Activated CD4-positive, alpha-beta T cell treated with anti-CD3 and anti-CD28 coated beads for 1 hour (primary cell): Measurements from ENCODE around the gene HOXA3.

Source experiments
- DNase-seq: peaks from one replicate; pipeline ENCODE4 v3.0.0-alpha.2; 2020

The HOXA3 gene

DNA sequence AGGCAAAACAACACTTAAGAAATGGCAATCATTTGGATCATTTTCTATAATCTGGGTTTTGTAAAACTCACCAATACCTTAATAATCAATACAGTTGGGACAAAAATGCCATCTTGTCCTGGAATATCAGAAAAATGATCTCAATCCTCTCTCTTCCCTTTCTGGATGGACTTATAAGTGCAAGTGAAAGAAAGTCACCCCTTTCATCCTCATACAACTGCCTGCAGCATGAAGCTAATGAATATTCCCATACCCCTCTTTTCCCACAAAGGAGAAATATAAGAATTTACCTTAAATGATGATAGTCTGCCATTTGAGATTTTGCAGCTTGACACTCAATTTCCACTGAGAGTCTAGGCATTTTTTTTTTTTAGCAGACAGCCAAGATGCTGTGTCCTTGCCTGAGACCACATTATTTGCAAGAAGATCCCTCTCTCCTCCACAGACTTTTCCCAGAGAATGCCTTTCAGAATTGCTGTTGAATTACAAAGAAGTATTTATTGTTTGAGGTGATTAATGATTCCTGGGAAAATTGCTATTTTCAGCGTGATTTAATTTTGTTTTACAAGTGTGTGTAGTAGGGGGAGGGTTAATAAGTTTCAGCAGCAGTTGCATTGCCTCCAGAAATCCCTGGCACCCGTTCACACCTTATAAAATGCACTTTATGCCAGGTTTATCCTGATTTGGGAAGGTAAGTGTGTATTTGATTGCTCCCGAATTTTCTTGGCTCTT is 25.6 kb downstream of the HOXA3 start:
- no peak for DNase-seq

- DNase-seq: no peak
Measured at GRCh38 chr7:27125986-27126394, 26.4 kb downstream of the HOXA3 start.

DNA sequence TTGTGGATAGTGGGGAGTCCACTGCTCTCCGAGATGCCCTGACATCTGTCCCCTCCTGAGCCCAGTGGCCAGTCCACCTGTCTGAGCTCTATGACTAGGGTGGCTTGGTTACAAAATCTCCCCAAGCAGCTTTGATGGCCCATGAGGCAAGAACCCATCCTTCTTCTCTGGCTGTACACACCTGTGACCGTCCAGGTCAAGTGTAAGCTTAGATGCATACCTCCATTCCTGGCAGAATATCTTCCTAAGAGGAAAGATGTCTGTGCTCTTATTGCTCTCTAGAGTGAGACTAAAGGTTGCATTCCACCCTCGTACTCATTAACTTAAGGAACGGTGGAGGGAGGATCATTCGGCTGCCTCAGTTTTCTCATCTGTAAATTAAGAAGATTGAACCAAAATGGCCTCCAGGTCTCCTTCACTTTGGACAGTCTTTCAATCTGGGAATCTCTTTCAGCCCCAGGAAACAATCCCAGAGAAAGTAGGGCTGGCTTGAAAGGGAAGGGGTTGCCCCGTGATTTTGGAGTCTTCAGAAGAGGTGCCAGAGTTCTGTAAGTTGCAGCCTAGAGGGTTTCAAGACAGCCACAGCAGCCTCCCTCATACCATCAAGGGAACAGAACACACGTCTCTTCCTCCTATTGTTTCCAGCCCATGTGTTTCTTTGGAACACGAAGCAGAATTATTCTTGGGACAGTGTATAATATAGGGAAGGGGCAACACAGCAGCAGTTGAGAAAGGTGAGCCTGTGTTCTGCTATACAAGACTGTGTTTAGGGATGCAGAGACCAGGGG is 27.3 kb downstream of the HOXA3 start:
- no peak for DNase-seq

DNA sequence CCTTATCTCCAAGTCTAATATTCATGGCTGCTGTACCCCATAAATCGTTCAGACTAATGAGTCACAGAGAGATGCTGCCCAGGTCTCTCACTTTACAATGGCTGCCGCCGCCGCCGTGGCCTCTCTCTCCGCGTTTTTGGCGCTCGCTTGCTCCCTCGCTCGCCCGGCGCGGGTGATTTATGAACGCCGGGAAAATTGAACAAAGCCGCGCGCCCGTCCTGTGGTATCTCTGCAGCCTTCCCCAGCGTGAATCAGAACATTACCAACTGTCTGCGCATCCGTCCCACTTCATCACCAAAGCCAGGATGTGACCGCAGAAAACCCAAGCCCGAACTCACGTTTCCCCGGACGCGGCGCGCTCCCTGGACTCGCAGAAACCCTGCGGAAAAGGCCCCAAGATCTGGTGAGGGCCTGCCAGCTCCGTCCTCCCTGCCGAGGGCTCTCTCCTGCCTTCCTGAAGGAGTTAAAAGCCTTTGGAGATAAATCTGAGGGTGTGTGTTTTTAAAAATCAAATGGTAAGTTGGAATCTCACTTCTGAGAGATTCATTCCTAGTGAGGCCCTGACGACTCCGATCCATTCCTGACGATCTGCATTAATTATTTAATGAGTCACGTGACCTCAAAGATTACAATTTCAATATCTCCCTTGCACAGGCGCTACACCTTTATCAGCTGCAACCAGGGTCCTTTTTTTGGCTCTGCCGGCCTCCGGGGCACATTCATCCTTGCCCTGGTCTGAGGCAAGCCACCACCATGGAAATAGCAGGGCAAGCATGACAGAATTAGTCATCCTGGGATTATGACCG is 28.1 kb downstream of the HOXA3 start:
- DNase-seq: no peak

- no peak for DNase-seq
Measured at GRCh38 chr7:27123477-27124053, 28.8 kb downstream of the HOXA3 start.

GRCh38 chr7:27123007-27123476 is 29.3 kb downstream of the HOXA3 start:
- DNase-seq: no peak

DNA sequence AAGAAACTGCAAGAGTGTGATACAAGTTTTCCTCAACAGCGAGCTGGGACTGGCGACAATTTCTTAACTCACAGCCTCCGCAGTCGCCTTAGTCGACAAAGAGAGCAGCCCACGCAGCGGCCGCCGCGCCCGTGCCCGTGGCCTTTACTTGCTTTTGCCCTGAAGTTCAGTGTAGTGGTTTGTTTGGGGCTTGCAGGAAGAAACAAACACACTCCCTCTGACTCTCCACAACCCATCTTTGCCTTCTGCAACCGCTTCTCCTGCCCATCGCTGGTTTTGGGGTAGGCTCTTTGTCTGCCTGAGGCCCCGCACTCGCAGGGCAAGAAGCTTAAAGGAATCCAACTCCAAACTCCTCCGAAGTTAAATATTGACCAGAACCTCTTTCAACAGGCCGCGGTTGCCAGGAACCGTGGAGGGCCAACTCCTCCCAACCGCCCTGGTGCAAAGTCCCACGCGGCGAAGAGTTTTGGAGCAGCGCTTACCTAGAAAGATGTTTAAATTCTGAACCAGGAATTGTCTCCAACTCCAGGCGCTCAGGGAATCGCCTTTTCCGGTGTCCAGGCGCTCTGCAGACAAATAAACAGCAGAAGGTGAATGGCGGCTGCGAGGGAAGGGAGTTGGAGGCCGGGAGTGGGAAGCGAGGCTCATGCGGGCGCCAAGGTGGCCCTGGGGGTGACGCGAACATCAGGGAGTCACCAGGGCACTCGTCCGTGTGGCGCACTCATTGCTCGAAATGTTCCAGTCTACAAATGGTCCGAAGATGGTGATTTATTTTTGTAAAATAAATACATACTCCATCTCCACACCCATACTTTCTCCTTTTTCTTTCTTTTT is 30.1 kb downstream of the HOXA3 start:
- DNase-seq: no peak

GRCh38 chr7:27121684-27122076 is 30.7 kb downstream of the HOXA3 start:
- DNase-seq: no peak

DNA sequence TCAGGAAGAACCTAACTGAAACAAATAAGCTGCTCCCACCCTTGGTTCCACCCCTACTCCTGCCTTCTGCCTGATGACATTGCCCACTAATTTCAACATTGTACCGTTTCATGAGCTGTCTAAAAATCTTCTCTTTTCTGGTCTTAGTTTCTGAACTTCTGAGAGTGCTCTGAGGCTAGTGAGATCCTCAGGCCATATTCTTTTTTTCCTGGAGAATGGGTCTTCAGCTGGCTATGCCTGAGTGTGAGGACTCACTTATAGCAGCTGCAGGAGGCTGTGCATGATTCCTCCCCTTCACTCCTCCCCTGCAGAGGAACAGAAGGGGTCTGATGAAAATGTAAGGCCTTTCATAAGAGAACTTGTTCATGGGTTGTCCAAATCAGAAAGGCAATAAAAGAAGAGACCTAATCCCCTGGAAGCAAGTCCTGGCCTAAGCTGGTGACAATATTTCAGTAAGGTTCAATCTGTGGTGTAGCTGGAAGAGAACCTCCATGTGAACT is 32.9 kb downstream of the HOXA3 start:
- no peak for DNase-seq

GRCh38 chr7:27118580-27118979 is 33.8 kb downstream of the HOXA3 start:
- DNase-seq: no peak

DNA sequence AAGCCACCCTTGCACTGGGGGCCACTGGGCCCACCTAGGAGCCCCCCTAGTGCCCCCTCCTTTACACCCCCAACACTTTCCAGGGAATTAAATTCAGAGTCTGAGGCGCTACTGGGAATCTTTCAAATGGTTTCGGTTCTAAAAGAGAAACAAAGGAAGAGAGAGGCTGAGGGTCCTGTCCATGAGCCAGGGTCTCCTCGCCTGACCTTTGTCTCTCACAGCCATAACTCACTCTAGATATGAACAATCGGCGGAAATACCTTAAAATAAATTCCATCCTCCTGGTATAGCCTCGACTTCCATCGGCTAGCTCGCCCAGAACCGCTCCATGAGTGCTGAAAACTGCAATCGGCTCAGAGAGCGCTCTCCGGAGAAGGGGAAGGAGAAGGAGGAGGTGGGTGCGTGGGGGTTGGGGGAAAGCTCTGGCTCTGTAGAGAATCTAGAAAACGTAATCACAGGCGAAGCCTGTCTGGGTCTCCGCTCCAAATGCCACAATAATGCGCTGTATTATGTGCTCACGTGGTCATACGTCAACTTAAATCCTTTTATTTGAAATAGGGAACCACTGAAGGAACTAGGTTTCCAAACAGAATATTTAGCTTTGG is 34.4 kb downstream of the HOXA3 start:
- DNase-seq: no peak

DNA sequence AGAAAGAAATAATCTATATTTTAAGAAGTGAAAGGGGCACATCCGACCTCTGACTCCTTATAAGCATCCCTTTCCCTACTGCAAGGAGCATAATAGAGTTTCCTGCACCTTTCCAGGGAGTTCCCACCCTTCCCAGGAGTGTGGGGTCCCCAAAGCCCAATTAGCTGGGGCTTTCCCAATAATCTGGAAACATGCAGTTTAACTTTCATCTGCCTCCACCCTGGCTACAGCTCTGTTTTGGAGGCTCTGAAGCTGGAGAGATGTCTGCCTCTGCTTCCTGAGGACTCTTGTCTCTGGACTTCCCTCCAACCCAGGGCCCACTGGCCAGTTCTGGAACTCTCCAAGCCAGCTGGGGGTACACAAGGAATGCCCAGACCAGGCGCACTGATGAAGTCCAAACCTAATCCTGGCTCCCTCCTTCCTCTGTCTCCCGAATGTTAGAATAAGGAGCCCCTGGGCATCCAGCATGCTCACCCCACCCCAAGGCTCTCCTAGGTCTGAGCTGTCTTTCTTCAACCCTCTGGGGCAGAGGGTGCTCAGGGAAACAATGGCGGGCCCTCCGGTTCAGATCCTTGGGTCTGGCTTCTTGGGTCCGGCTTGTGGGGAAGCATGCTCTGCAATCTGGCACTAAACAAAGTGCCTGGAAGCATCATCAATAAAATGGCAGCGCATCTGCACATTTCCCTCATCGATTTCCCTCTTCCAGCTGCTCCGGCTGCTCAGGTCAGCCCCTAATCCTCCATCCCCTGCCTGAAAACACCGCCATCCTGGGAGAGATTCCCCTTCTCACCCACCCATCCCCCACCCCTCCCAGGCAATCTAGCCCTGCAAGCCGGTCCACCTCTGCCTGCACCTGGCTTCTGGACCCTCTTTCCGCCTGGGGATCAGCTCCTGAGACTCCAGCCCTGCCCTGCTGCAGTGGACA is 35.2 kb downstream of the HOXA3 start:
- DNase-seq: no peak

GRCh38 chr7:27116031-27116961 is 36.1 kb downstream of the HOXA3 start:
- no peak for DNase-seq

DNA sequence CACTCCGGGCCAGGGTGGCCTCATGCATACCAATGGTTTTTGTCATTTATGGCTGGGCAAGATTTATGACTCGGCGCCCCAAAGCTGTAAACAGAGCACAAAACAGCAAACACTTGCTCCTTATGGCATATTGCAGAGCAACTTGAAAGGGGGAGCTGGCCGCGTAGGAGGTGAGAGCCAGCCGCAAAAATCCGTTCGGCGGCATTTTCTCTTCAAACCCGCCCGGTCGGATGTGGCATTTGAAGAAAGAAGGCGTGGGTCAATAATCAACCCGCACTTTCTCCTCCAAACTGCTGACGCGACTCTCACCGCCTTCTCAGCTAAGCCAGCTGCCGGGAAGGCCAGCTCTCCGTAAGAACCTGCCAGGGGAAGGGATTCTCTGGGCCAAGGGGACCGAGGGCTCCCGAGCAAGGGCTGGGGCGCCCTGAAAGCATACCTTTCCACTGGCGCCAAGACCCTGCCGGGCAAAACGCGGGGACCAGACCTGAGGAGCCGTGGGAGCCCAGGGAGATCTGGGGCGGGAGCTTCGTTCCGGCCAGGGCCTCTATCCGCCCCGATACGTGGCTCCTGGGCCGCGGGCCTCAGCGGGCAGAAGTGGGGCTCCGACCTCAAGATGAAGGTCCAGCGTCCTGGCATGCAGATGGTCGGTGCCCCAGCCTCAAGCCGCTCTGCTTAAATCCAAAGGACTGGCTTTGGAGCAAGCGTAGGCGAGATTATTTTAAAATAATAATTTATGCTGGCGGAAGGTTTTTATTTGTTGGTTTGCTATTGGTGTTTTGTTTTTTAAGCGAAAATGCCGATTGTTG is 37.0 kb downstream of the HOXA3 start:
- DNase-seq: no peak

GRCh38 chr7:27114881-27115220 is 37.5 kb downstream of the HOXA3 start:
- DNase-seq: no peak

DNA sequence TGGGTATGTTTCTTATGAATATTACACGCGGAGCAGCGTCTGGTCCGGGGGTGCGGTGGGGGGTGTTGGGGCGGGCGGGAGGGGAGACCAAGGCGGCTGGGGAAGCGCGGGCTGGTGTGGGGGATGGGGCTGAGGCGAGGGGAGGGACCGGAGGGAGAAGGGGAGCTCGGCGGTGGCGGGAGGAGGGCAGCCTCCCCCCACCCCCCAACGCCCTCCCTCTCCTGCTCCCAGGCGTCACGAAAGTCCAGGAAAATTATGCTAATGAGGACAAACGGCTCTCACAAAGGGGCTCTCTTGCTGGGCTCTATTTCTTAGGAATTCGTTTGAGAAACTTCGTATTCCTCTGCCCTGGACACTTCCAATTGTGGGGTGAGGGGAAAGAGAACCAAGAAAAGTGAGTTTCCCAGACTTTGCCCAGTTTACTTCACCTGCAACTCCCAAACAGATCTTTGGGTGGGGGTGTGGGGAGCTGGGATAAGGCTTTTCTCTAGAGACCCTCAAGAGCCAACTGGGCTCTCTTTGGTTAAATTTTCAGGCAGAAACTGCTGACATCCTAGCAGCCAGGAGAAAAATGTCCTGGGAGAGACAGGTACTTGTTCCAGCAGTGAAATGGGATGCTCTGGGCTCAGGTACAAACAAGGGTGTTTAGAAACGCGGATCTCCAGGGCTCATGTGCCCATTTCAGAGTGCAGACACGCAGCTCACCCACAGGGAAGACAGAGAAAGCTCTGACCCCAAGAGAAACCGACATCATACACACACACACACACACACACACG is 38.2 kb downstream of the HOXA3 start:
- DNase-seq: no peak
